Vagina (tissue), 2 donors: Measurements from ENCODE around the gene CBLB. TPM values are rescaled to one million over a fixed set of nuclear protein-coding genes. Genes with fewer than 3 reads are reported as not detected.

Experiments
- DNase-seq, 2 donors: peaks; one replicate each; pipeline ENCODE4 v3.0.0-alpha.2; 2017; ENCODE audit errors: extremely low spot score in 2 of 2
- H3K27ac ChIP-seq: fragments of 200-600 bp; sonication (generic); one replicate; pipeline ENCODE4 v1.5.1; 2019
- H3K27me3 ChIP-seq: fragments of 200-600 bp; sonication (generic); one replicate; pipeline ENCODE4 v1.5.1; 2019
- H3K36me3 ChIP-seq, 2 donors: fragments of 200-600 bp; sonication (generic); one replicate each; pipeline ENCODE4 v1.5.1; 2017 to 2019
- H3K4me1 ChIP-seq: fragments of 200-600 bp; sonication (generic); one replicate; pipeline ENCODE4 v1.5.1; 2019
- H3K4me3 ChIP-seq, 2 donors: fragments of 200-600 bp; sonication (generic); 1 replicate in 1 of 2; 2 replicates in 1 of 2; pipeline ENCODE4 v1.5.1; 2016 to 2019
- H3K9me3 ChIP-seq: fragments of 200-600 bp; sonication (generic); one replicate; pipeline ENCODE4 v1.5.1; 2019
- POLR2A ChIP-seq, 2 donors: fragments of 450-650 bp; IDR thresholded peaks; one replicate each; pipeline ENCODE4 v1.6.1; 2017; ENCODE audit warnings: antibody characterized with exemption in 2 of 2, mild to moderate bottlenecking in 2 of 2, moderate library complexity in 2 of 2
- POLR2AphosphoS5 ChIP-seq, 2 donors: sonication (generic); formaldehyde crosslinking; IDR thresholded peaks; one replicate each; pipeline ENCODE4 v1.9.0; 2017; ENCODE audit warnings: antibody characterized with exemption in 2 of 2, mild to moderate bottlenecking in 2 of 2, low read depth in 1 of 2; ENCODE audit not compliant: insufficient read depth in 1 of 2
- intact Hi-C: fragments of 100-400 bp; cut with DNase I; formaldehyde crosslinking; loops from one replicate; pipeline ENCODE4 v1.15.1; 2023
- total RNA-seq: library from RNA; depleted of rRNA; stranded (reverse); fragments of >200 nt; gene quantifications from one replicate; pipeline ENCODE4 v1.2.3, GENCODE V29; 2016
- TF ChIP-seq, protein P1 (sequence below), 3 experiments: fragments of 450-650 bp in 2 of 3; fragments of 200-600 bp in 1 of 3; sonication (generic) in 1 of 3; IDR thresholded peaks; one replicate each; pipeline ENCODE4 v1.5.1; 2017 to 2019; ENCODE audit warnings: antibody characterized with exemption in 3 of 3, mild to moderate bottlenecking in 2 of 3, moderate library complexity in 2 of 3

Gene CBLB
- total RNA-seq, 1 donor from 2014 or later, result 58.4 TPM

- Histone ChIP-seq H3K9me3 (no peaks in the 10 kb centered on the region), H3K4me1 (peaks cover 10% of the 10 kb centered on the region), H3K4me3 (no peak overlapping the region), H3K36me3 (no peaks in the 10 kb centered on the region), H3K27ac (no peak overlapping the region), H3K27me3 (no peaks in the 10 kb centered on the region)
- intact Hi-C loops, result no loop called here
- no peak for DNase-seq
- TF ChIP-seq POLR2AphosphoS5 (IDR thresholded peaks at IDR 0.05; ENCODE audit: insufficient read depth in 1 of 2, low read depth in 1 of 2) (no peak), POLR2A (IDR thresholded peaks at IDR 0.05) (no peak)
- TF ChIP-seq, protein P1, sequence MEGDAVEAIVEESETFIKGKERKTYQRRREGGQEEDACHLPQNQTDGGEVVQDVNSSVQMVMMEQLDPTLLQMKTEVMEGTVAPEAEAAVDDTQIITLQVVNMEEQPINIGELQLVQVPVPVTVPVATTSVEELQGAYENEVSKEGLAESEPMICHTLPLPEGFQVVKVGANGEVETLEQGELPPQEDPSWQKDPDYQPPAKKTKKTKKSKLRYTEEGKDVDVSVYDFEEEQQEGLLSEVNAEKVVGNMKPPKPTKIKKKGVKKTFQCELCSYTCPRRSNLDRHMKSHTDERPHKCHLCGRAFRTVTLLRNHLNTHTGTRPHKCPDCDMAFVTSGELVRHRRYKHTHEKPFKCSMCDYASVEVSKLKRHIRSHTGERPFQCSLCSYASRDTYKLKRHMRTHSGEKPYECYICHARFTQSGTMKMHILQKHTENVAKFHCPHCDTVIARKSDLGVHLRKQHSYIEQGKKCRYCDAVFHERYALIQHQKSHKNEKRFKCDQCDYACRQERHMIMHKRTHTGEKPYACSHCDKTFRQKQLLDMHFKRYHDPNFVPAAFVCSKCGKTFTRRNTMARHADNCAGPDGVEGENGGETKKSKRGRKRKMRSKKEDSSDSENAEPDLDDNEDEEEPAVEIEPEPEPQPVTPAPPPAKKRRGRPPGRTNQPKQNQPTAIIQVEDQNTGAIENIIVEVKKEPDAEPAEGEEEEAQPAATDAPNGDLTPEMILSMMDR (IDR thresholded peaks at IDR 0.05), result no peak
Observed at GRCh38 chr3:105904251-105904650, 35.4 kb upstream of the CBLB start.

GRCh38 chr3:105899516-105899915 lies 30.7 kb upstream of the CBLB start:
- H3K27ac ChIP-seq, result no peak overlapping the region
- H3K36me3 ChIP-seq, result no peaks in the 10 kb centered on the region
- intact Hi-C loops, result no loop called here
- DNase-seq, result no peak
- TF ChIP-seq POLR2A (IDR thresholded peaks at IDR 0.05) (no peak), POLR2AphosphoS5 (IDR thresholded peaks at IDR 0.05; ENCODE audit: insufficient read depth in 1 of 2, low read depth in 1 of 2) (no peak)
- TF ChIP-seq, protein P1 (IDR thresholded peaks at IDR 0.05), result no peak
- H3K27me3 ChIP-seq, result no peaks in the 10 kb centered on the region
- no peaks in the 10 kb centered on the region for H3K4me1 ChIP-seq
- no peak overlapping the region for H3K4me3 ChIP-seq
- no peaks in the 10 kb centered on the region for H3K9me3 ChIP-seq

DNA sequence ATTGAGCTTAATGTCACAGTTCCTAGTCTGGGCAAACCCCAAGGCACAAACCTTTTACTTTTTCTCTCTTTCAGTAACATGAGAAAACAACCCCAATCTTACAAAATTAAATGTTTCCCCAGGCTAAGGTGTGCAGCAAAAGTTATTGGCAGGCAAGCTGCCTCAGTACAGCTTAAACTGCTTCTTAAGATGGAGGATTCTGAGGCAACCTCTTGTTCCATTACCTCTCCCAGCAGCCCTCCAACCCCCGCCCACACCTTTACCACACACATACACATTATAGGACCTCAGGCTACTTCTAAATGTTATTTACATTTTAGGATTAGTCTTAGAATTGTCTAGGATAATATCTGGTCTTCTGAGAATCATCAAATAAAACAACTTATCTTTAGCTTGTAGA lies 22.3 kb upstream of the CBLB start:
- no peak for DNase-seq
- TF ChIP-seq, protein P1 (IDR thresholded peaks at IDR 0.05), result no peak
- TF ChIP-seq POLR2AphosphoS5 (IDR thresholded peaks at IDR 0.05; ENCODE audit: insufficient read depth in 1 of 2, low read depth in 1 of 2), result no peak
- no peak for TF ChIP-seq POLR2A (IDR thresholded peaks at IDR 0.05)
- H3K9me3 ChIP-seq, result no peaks in the 10 kb centered on the region
- H3K27me3 ChIP-seq, result no peaks in the 10 kb centered on the region
- intact Hi-C loops, result no loop called here
- no peak overlapping the region for H3K4me3 ChIP-seq
- no peaks in the 10 kb centered on the region for H3K36me3 ChIP-seq
- no peaks in the 10 kb centered on the region for H3K4me1 ChIP-seq
- no peak overlapping the region for H3K27ac ChIP-seq

GRCh38 chr3:105888621-105889579 lies 20.1 kb upstream of the CBLB start:
- Histone ChIP-seq H3K9me3 (no peaks in the 10 kb centered on the region), H3K27ac (no peak overlapping the region), H3K36me3 (no peaks in the 10 kb centered on the region), H3K27me3 (no peaks in the 10 kb centered on the region), H3K4me3 (no peak overlapping the region), H3K4me1 (no peaks in the 10 kb centered on the region)
- intact Hi-C loops, result no loop called here
- TF ChIP-seq POLR2A (IDR thresholded peaks at IDR 0.05) (no peak), POLR2AphosphoS5 (IDR thresholded peaks at IDR 0.05; ENCODE audit: insufficient read depth in 1 of 2, low read depth in 1 of 2) (no peak)
- TF ChIP-seq, protein P1 (IDR thresholded peaks at IDR 0.05), result no peak
- DNase-seq, result no peak

DNA sequence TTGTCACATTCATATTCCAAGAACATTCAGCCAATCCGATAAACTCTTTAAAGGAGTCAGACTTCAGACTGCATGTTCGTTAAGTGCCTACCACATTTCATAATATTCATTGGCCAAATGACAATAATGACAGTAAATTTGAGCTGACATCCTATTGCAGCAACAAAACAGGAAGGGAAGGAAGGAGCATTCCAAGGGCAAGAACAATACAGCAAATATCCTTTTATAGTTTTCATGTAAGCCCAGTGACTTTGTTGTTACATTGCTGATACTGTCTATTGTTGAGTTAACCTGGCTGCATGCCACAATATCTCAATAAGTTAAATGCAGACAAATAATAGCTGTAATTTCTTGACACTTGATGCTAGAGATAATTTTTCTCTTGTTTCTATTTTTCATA lies 16.4 kb upstream of the CBLB start:
- TF ChIP-seq POLR2A (IDR thresholded peaks at IDR 0.05) (no peak), POLR2AphosphoS5 (IDR thresholded peaks at IDR 0.05; ENCODE audit: insufficient read depth in 1 of 2, low read depth in 1 of 2) (no peak)
- TF ChIP-seq, protein P1 (IDR thresholded peaks at IDR 0.05), result no peak
- DNase-seq, result no peak
- H3K4me3 ChIP-seq, result no peak overlapping the region
- intact Hi-C loops, result no loop called here
- H3K36me3 ChIP-seq, result no peaks in the 10 kb centered on the region
- no peak overlapping the region for H3K27ac ChIP-seq
- no peaks in the 10 kb centered on the region for H3K27me3 ChIP-seq
- no peaks in the 10 kb centered on the region for H3K9me3 ChIP-seq
- H3K4me1 ChIP-seq, result no peaks in the 10 kb centered on the region
